Measurements from ENCODE around the gene BTRC.

BTRC gene

GRCh38 chr10:101562231-101562630 is 208.3 kb downstream of the BTRC start:
- H3K27me3 ChIP-seq (ENCODE audit: control insufficient read depth, insufficient read depth, low read length) = peaks cover 53% of the 10 kb centered on the region
- H3K9me3 ChIP-seq (ENCODE audit: control insufficient read depth, low read length) = no peaks in the 10 kb centered on the region
- no peak overlapping the region for H3K9ac ChIP-seq (ENCODE audit: low read length)
- H3K4me3 ChIP-seq (ENCODE audit: low read length) = no peak overlapping the region
- H3K4me1 ChIP-seq (ENCODE audit: control insufficient read depth, insufficient read depth, low read length) = peaks cover 8% of the 10 kb centered on the region
- H3K36me3 ChIP-seq (ENCODE audit: control insufficient read depth, insufficient read depth, low read length) = no peaks in the 10 kb centered on the region

GRCh38 chr10:101563007-101563406 is 209.0 kb downstream of the BTRC start:
- H3K36me3 ChIP-seq (ENCODE audit: control insufficient read depth, insufficient read depth, low read length) = no peaks in the 10 kb centered on the region
- no peak overlapping the region for H3K4me3 ChIP-seq (ENCODE audit: low read length)
- H3K4me1 ChIP-seq (ENCODE audit: control insufficient read depth, insufficient read depth, low read length) = peaks cover 7% of the 10 kb centered on the region
- no peaks in the 10 kb centered on the region for H3K9me3 ChIP-seq (ENCODE audit: control insufficient read depth, low read length)
- H3K27me3 ChIP-seq (ENCODE audit: control insufficient read depth, insufficient read depth, low read length) = peaks cover 61% of the 10 kb centered on the region
- H3K9ac ChIP-seq (ENCODE audit: low read length) = no peak overlapping the region

- H3K27me3 ChIP-seq (ENCODE audit: control insufficient read depth, insufficient read depth, low read length) = peaks cover 67% of the 10 kb centered on the region
These were observed 209.6 kb downstream of the BTRC start for GRCh38 chr10:101563497-101564040.

GRCh38 chr10:101564490-101564991 is 210.6 kb downstream of the BTRC start:
- Histone ChIP-seq H3K27me3 (ENCODE audit: control insufficient read depth, insufficient read depth, low read length) (peaks cover 77% of the 10 kb centered on the region), H3K9me3 (ENCODE audit: control insufficient read depth, low read length) (no peaks in the 10 kb centered on the region), H3K4me3 (ENCODE audit: low read length) (no peak overlapping the region), H3K4me1 (ENCODE audit: control insufficient read depth, insufficient read depth, low read length) (peaks cover 7% of the 10 kb centered on the region), H3K9ac (ENCODE audit: low read length) (no peak overlapping the region), H3K36me3 (ENCODE audit: control insufficient read depth, insufficient read depth, low read length) (no peaks in the 10 kb centered on the region)

More at GRCh38 chr10:101563497-101564040, 209.6 kb downstream of the BTRC start:
- no peak overlapping the region for H3K9ac ChIP-seq (ENCODE audit: low read length)
- peaks cover 3% of the 10 kb centered on the region for H3K4me1 ChIP-seq (ENCODE audit: control insufficient read depth, insufficient read depth, low read length)
- H3K4me3 ChIP-seq (ENCODE audit: low read length) = no peak overlapping the region
- H3K9me3 ChIP-seq (ENCODE audit: control insufficient read depth, low read length) = no peaks in the 10 kb centered on the region
- no peaks in the 10 kb centered on the region for H3K36me3 ChIP-seq (ENCODE audit: control insufficient read depth, insufficient read depth, low read length)

GRCh38 chr10:101565370-101565900 is 211.5 kb downstream of the BTRC start:
- Histone ChIP-seq H3K4me1 (ENCODE audit: control insufficient read depth, insufficient read depth, low read length) (peaks cover 15% of the 10 kb centered on the region), H3K9me3 (ENCODE audit: control insufficient read depth, low read length) (no peaks in the 10 kb centered on the region), H3K27me3 (ENCODE audit: control insufficient read depth, insufficient read depth, low read length) (peaks cover 83% of the 10 kb centered on the region), H3K9ac (ENCODE audit: low read length) (no peak overlapping the region), H3K36me3 (ENCODE audit: control insufficient read depth, insufficient read depth, low read length) (no peaks in the 10 kb centered on the region), H3K4me3 (ENCODE audit: low read length) (no peak overlapping the region)

GRCh38 chr10:101565936-101566332 is 212.0 kb downstream of the BTRC start:
- Histone ChIP-seq H3K4me1 (ENCODE audit: control insufficient read depth, insufficient read depth, low read length) (peaks cover 20% of the 10 kb centered on the region), H3K36me3 (ENCODE audit: control insufficient read depth, insufficient read depth, low read length) (no peaks in the 10 kb centered on the region), H3K4me3 (ENCODE audit: low read length) (no peak overlapping the region), H3K9me3 (ENCODE audit: control insufficient read depth, low read length) (no peaks in the 10 kb centered on the region), H3K27me3 (ENCODE audit: control insufficient read depth, insufficient read depth, low read length) (peaks cover 88% of the 10 kb centered on the region), H3K9ac (ENCODE audit: low read length) (no peak overlapping the region)

GRCh38 chr10:101566333-101567164 is 212.6 kb downstream of the BTRC start:
- Histone ChIP-seq H3K4me3 (ENCODE audit: low read length) (no peak overlapping the region), H3K27me3 (ENCODE audit: control insufficient read depth, insufficient read depth, low read length) (peaks cover 92% of the 10 kb centered on the region), H3K9me3 (ENCODE audit: control insufficient read depth, low read length) (no peaks in the 10 kb centered on the region), H3K36me3 (ENCODE audit: control insufficient read depth, insufficient read depth, low read length) (no peaks in the 10 kb centered on the region), H3K9ac (ENCODE audit: low read length) (no peak overlapping the region), H3K4me1 (ENCODE audit: control insufficient read depth, insufficient read depth, low read length) (peaks cover 20% of the 10 kb centered on the region)

GRCh38 chr10:101567165-101568006 is 213.4 kb downstream of the BTRC start:
- no peak overlapping the region for H3K4me3 ChIP-seq (ENCODE audit: low read length)
- no peaks in the 10 kb centered on the region for H3K9me3 ChIP-seq (ENCODE audit: control insufficient read depth, low read length)
- H3K4me1 ChIP-seq (ENCODE audit: control insufficient read depth, insufficient read depth, low read length) = peaks cover 20% of the 10 kb centered on the region
- H3K9ac ChIP-seq (ENCODE audit: low read length) = no peak overlapping the region
- no peaks in the 10 kb centered on the region for H3K36me3 ChIP-seq (ENCODE audit: control insufficient read depth, insufficient read depth, low read length)
- H3K27me3 ChIP-seq (ENCODE audit: control insufficient read depth, insufficient read depth, low read length) = peaks cover 89% of the 10 kb centered on the region

GRCh38 chr10:101568054-101568745 is 214.2 kb downstream of the BTRC start:
- H3K9ac ChIP-seq (ENCODE audit: low read length) = no peak overlapping the region
- H3K4me1 ChIP-seq (ENCODE audit: control insufficient read depth, insufficient read depth, low read length) = peaks cover 20% of the 10 kb centered on the region
- H3K9me3 ChIP-seq (ENCODE audit: control insufficient read depth, low read length) = no peaks in the 10 kb centered on the region
- H3K27me3 ChIP-seq (ENCODE audit: control insufficient read depth, insufficient read depth, low read length) = peaks cover 84% of the 10 kb centered on the region
- no peak overlapping the region for H3K4me3 ChIP-seq (ENCODE audit: low read length)
- H3K36me3 ChIP-seq (ENCODE audit: control insufficient read depth, insufficient read depth, low read length) = no peaks in the 10 kb centered on the region

- Histone ChIP-seq H3K9ac (ENCODE audit: low read length) (no peak overlapping the region), H3K36me3 (ENCODE audit: control insufficient read depth, insufficient read depth, low read length) (no peaks in the 10 kb centered on the region), H3K4me1 (ENCODE audit: control insufficient read depth, insufficient read depth, low read length) (peaks cover 20% of the 10 kb centered on the region), H3K9me3 (ENCODE audit: control insufficient read depth, low read length) (no peaks in the 10 kb centered on the region), H3K27me3 (ENCODE audit: control insufficient read depth, insufficient read depth, low read length) (peaks cover 77% of the 10 kb centered on the region), H3K4me3 (ENCODE audit: low read length) (no peak overlapping the region)
These were observed 215.3 kb downstream of the BTRC start for GRCh38 chr10:101569323-101569621.

- H3K4me3 ChIP-seq (ENCODE audit: low read length) = peak overlapping the region; percentile 32
- H3K9me3 ChIP-seq (ENCODE audit: control insufficient read depth, low read length) = no peaks in the 10 kb centered on the region
- H3K4me1 ChIP-seq (ENCODE audit: control insufficient read depth, insufficient read depth, low read length) = peaks cover 20% of the 10 kb centered on the region
- H3K27me3 ChIP-seq (ENCODE audit: control insufficient read depth, insufficient read depth, low read length) = peaks cover 72% of the 10 kb centered on the region
- H3K36me3 ChIP-seq (ENCODE audit: control insufficient read depth, insufficient read depth, low read length) = no peaks in the 10 kb centered on the region
- H3K9ac ChIP-seq (ENCODE audit: low read length) = peak overlapping the region; percentile 62
These were observed 215.9 kb downstream of the BTRC start for GRCh38 chr10:101569622-101570427.

All from mucosa of stomach (tissue), 1 donor.